DND-41 (cell line): ENCODE data around the gene RALBP1.

Experiments used
- EZH2 ChIP-seq: IDR thresholded peaks from 3 replicates; pipeline ENCODE4 v1.6.1; 2012; ENCODE audit warnings: borderline replicate concordance, low read depth, mild to moderate bottlenecking, moderate library complexity, low read length, inconsistent platforms; ENCODE audit not compliant: severe bottlenecking
- TF ChIP-seq, protein P1 (sequence below): IDR thresholded peaks from 2 replicates; pipeline ENCODE4 v1.5.1; 2012; ENCODE audit warnings: borderline replicate concordance, low read length, moderate library complexity, mild to moderate bottlenecking; ENCODE audit not compliant: poor library complexity, severe bottlenecking; ENCODE audit errors: extremely low read depth

GRCh38 chr18:9426753-9427152 is 48.6 kb upstream of the RALBP1 start:
- TF ChIP-seq, protein P1, sequence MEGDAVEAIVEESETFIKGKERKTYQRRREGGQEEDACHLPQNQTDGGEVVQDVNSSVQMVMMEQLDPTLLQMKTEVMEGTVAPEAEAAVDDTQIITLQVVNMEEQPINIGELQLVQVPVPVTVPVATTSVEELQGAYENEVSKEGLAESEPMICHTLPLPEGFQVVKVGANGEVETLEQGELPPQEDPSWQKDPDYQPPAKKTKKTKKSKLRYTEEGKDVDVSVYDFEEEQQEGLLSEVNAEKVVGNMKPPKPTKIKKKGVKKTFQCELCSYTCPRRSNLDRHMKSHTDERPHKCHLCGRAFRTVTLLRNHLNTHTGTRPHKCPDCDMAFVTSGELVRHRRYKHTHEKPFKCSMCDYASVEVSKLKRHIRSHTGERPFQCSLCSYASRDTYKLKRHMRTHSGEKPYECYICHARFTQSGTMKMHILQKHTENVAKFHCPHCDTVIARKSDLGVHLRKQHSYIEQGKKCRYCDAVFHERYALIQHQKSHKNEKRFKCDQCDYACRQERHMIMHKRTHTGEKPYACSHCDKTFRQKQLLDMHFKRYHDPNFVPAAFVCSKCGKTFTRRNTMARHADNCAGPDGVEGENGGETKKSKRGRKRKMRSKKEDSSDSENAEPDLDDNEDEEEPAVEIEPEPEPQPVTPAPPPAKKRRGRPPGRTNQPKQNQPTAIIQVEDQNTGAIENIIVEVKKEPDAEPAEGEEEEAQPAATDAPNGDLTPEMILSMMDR = no peak
- TF ChIP-seq EZH2 = no peak
